SK-MEL-5 (cell line): ENCODE measurements around the gene CINP. TPM values are rescaled to one million over a fixed set of nuclear protein-coding genes. Genes with fewer than 3 reads are reported as not detected.
A peak's percentile ranks its signal among the peaks of the same experiment; 100 is the strongest.

Experiments used
- DNase-seq: peaks from one replicate; pipeline ENCODE4 v3.0.0-alpha.2; 2016; ENCODE audit warnings: low read depth, low spot score
- in situ Hi-C: cut with HindIII; loops from 2 replicates; pipeline ENCODE4 v1.10.0; 2016; ENCODE audit warnings: low sequenced_read_pairs, high pct_unique_total_duplicates, low pct_unique_long_range_greater_than_20kb
- polyA plus RNA-seq, 2 experiments: library from polyadenylated mRNA; depleted of rRNA; stranded (reverse); fragments of >200 nt; gene quantifications; 2 replicates each; pipeline ENCODE4 v1.2.3, GENCODE V29; 2015
- total RNA-seq: library from RNA; depleted of rRNA; stranded (reverse); fragments of >200 nt; shearing (Covaris generic); gene quantifications from 2 replicates; pipeline ENCODE4 v1.2.3, GENCODE V29; 2014; rRNA removed

CINP gene
- total RNA-seq, result 127 and 133 TPM in 2 replicates
- polyA plus RNA-seq (2015; cell fraction: cytosol; rRNA removed), result 96.7 and 99.2 TPM in 2 replicates
- polyA plus RNA-seq (2015; cell fraction: nucleus; rRNA removed), result 17.7 and 21.0 TPM in 2 replicates

DNA sequence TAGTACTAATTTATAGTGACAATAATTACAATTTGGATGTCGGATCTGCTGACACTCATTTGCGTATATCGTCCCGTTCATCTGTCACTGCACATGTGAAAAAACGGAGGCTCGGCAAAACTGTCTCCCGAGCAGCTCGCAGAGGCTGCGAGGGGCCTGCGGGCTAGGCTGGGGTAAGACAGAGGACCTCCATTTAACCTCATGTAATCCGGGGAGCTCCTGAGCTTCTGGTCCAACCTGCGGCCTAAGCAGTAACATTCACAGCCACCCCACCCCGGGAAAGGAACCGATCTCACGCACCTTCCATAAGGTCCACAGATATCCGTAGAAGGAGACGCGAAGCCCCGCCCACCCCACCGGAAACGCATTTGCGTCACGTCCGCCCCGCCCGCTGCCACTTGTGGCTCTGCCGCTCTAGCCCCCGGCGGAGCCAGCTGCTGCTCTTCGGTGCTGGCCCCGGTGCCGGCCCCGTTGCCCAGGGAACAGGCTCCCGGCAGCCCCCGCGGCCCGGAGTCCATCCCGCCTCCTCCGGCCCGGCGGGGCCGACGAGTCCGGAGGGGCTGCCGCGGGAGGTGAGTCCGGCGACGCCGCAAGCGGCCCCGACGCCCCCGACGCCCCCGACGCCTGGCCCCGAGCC, at the start of gene CINP, which contains the start of gene TECPR2:
Gene CINP, minus strand, starts transcription at position 346 of the 637 bp plus-strand sequence. Its CDS starts 39 bp downstream, at position 307.
Gene TECPR2, plus strand, starts transcription at position 397 of the 637 bp plus-strand sequence. CDS start 13,781 bp downstream, outside the sequence.
- peak; percentile 96 for DNase-seq
- in situ Hi-C loops, result no loop called here

GRCh38 chr14:102408724-102409123, 46.0 kb upstream of the CINP start:
- in situ Hi-C loops, result no loop called here
- no peak for DNase-seq

GRCh38 chr14:102407258-102407657, 44.6 kb upstream of the CINP start:
- no peak for DNase-seq

GRCh38 chr14:102403028-102403427, 40.3 kb upstream of the CINP start:
- DNase-seq, result no peak
- in situ Hi-C loops, result no loop called here

More at GRCh38 chr14:102407258-102407657, 44.6 kb upstream of the CINP start:
- in situ Hi-C loops, result no loop called here

GRCh38 chr14:102396521-102396920, 33.8 kb upstream of the CINP start:
- in situ Hi-C loops, result no loop called here
- no peak for DNase-seq

- in situ Hi-C loops, result no loop called here
- no peak for DNase-seq
Measured at GRCh38 chr14:102394717-102395375, 32.2 kb upstream of the CINP start.

GRCh38 chr14:102392506-102392905, 29.8 kb upstream of the CINP start:
- no peak for DNase-seq
- in situ Hi-C loops, result no loop called here

DNA sequence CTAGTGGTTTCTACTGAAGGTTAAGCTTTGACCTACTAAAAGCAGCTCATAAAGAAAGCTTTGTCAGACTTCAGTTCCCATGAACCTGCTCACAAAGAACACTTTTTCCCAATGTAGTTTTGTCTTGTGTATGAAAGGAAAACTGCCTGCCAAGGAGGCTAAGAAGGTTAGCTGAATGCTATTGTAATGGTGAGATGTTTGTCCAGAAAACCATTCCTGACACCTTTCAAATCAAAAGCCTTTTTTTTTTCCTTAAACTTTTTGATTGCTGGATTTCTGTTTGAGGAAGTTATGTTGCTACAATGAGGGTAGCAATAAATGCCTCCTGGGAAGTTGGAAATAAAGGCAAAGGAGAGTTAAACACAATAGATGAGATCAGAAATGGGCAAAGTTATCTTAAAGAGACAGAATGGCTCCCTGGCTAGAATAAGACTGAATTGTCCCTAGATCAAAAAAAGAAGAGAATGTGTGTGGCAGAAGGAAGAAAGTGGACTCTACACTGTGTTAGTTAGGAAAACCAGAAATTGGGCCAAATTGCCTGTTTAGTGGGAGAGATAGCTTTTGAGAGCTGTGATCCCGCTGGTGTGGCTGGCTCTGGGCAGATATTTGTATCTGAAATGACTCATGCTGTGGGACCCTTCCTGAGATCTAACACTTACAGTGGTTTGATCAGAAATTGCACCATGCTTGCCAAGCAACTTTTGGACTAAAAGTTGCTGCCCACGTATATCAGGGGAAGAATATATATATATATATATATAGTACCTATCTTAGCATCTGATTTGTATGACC, 27.6 kb upstream of the CINP start:
- DNase-seq, result peak; percentile 94
- in situ Hi-C loops, result no loop called here

- no peak for DNase-seq
Measured at GRCh38 chr14:102389246-102389645, 26.6 kb upstream of the CINP start.

DNA sequence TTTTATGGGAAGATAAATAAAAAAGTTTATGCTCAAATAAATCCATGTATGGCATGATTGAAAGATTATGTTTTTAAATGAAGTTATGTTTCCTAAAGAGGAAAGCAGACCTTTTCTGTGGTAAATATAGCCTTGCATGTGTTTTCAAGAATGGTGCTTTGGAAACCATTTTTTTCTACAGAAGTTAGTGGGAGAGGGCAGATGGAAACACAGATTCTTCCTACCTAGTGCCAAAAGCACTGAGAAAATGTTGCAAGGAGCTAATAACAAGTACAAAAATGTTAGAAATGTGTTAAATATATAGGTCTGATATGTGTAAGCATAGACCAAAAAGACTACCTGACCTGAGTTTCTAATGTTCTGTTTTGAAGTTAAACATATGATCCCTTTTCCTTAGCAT, 24.4 kb upstream of the CINP start:
- in situ Hi-C loops, result no loop called here
- no peak for DNase-seq

More at GRCh38 chr14:102389246-102389645, 26.6 kb upstream of the CINP start:
- in situ Hi-C loops, result no loop called here

GRCh38 chr14:102378830-102379229, 16.1 kb upstream of the CINP start:
- no peak for DNase-seq
- in situ Hi-C loops, result no loop called here

GRCh38 chr14:102377696-102378095, 15.0 kb upstream of the CINP start:
- DNase-seq, result no peak
- in situ Hi-C loops, result no loop called here

DNA sequence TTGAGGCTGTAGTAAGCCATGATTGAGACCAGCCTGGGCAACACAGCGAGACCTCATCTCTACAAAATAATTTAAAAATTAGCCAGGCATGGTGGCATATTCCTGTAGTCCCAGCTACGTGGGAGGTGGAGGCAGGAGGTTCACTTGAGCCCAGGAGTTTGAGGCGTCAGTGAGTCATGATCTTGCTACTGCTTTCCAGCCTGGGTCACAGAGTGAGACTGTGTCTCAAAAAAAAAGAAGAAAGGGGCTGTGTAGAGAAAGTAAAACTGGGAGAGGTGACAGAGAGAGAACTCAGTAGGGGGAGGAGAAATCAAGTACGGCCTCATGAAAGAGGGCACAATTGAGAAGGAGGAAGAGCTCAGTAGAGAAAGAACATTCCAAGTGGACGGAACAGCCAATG, 12.4 kb upstream of the CINP start:
- no peak for DNase-seq
- in situ Hi-C loops, result no loop called here

- no peak for DNase-seq
Measured at GRCh38 chr14:102374264-102374663, 11.6 kb upstream of the CINP start.

GRCh38 chr14:102373110-102373509, 10.4 kb upstream of the CINP start:
- DNase-seq, result no peak
- in situ Hi-C loops, result no loop called here

More at GRCh38 chr14:102374264-102374663, 11.6 kb upstream of the CINP start:
- in situ Hi-C loops, result no loop called here

- in situ Hi-C loops, result no loop called here
- DNase-seq, result no peak
Measured at GRCh38 chr14:102371361-102371760, 8.7 kb upstream of the CINP start.

DNA sequence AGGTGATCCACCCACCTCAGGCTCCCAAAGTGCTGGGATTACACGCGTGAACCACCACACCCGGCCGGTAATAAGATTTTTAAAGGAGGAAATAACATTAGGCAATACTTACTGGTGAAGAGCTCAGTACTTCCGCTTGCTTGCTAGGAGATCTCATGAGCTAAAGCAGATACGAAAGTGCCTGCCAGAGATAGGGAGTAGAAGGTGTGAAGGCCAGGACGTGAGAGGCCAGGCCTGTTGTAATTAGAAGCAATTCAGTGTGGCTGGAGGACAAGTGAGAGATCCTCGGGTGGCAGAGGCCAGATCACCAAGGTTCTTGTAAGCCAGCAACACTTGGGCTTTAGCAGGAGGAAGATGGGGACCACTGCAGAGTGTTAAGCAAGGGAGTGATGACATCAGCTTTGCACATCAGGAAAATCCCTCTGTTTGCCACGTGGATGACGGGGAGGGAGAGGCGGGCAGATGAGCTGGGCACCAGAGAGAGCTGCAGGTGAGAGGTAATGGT, 7.7 kb upstream of the CINP start:
- in situ Hi-C loops, result no loop called here
- DNase-seq, result no peak
